Stimulated activated CD8-positive, alpha-beta memory T cell treated with anti-CD3 and anti-CD28 coated beads, Interleukin-15, amount 100 ng/mL, for 24 hours (primary cell): ENCODE results near the gene TANGO2.

Source experiments
- DNase-seq: peaks from one replicate; pipeline ENCODE4 v3.0.0-alpha.2; 2020; ENCODE audit warnings: low read depth

The TANGO2 gene

GRCh38 chr22:20020533-20021195 lies at the start of gene TANGO2:
Gene TANGO2, plus strand, starts transcription at chr22:20021110. Its CDS starts 15,689 bp downstream, at chr22:20036799.
- peak; percentile 92 for DNase-seq

- no peak for DNase-seq
These were observed 49.4 kb upstream of the TANGO2 start for GRCh38 chr22:19971276-19972124.

- DNase-seq = no peak
These were observed 48.7 kb upstream of the TANGO2 start for GRCh38 chr22:19972251-19972650.

GRCh38 chr22:19972652-19973550 lies 48.0 kb upstream of the TANGO2 start:
- DNase-seq = no peak

- DNase-seq = no peak
These were observed 47.2 kb upstream of the TANGO2 start for GRCh38 chr22:19973551-19974267.

GRCh38 chr22:19974268-19974861 lies 46.5 kb upstream of the TANGO2 start:
- DNase-seq = no peak

- no peak for DNase-seq
These were observed 45.8 kb upstream of the TANGO2 start for GRCh38 chr22:19974935-19975706.

GRCh38 chr22:19975707-19976035 lies 45.2 kb upstream of the TANGO2 start:
- no peak for DNase-seq

GRCh38 chr22:19976671-19977070 lies 44.2 kb upstream of the TANGO2 start:
- no peak for DNase-seq

GRCh38 chr22:19977296-19978243 lies 43.3 kb upstream of the TANGO2 start:
- DNase-seq = no peak

- DNase-seq = no peak
These were observed 42.2 kb upstream of the TANGO2 start for GRCh38 chr22:19978748-19979147.

GRCh38 chr22:19979712-19980493 lies 41.0 kb upstream of the TANGO2 start:
- no peak for DNase-seq

- no peak for DNase-seq
These were observed 40.1 kb upstream of the TANGO2 start for GRCh38 chr22:19980766-19981165.

GRCh38 chr22:19981171-19981960 lies 39.5 kb upstream of the TANGO2 start:
- DNase-seq = no peak

GRCh38 chr22:19981961-19982920 lies 38.7 kb upstream of the TANGO2 start:
- DNase-seq = no peak

GRCh38 chr22:19982991-19983578 lies 37.8 kb upstream of the TANGO2 start:
- DNase-seq = no peak
